IPS-18a (cell line): ENCODE data around the gene THG1L.

Source experiments
- H3K27ac ChIP-seq: one replicate; pipeline ENCODE4 v1.5.1; 2013; ENCODE audit warnings: low read length
- H3K27me3 ChIP-seq: one replicate; pipeline ENCODE4 v1.6.1; 2013; ENCODE audit warnings: mild to moderate bottlenecking, low read length; ENCODE audit not compliant: control insufficient read depth, insufficient read depth
- H3K36me3 ChIP-seq: one replicate; pipeline ENCODE4 v1.6.1; 2013; ENCODE audit warnings: low read depth, low read length; ENCODE audit not compliant: control insufficient read depth
- H3K4me1 ChIP-seq: one replicate; pipeline ENCODE4 v1.6.1; 2013; ENCODE audit warnings: low read depth, low read length; ENCODE audit not compliant: control insufficient read depth
- H3K4me3 ChIP-seq: one replicate; pipeline ENCODE4 v1.5.1; 2013; ENCODE audit warnings: low read length
- H3K9ac ChIP-seq: one replicate; pipeline ENCODE4 v1.6.1; 2013; ENCODE audit warnings: mild to moderate bottlenecking, low read length, moderate library complexity
- H3K9me3 ChIP-seq: one replicate; pipeline ENCODE4 v1.6.1; 2013; ENCODE audit warnings: low read depth, low read length; ENCODE audit not compliant: control insufficient read depth

Gene THG1L

DNA sequence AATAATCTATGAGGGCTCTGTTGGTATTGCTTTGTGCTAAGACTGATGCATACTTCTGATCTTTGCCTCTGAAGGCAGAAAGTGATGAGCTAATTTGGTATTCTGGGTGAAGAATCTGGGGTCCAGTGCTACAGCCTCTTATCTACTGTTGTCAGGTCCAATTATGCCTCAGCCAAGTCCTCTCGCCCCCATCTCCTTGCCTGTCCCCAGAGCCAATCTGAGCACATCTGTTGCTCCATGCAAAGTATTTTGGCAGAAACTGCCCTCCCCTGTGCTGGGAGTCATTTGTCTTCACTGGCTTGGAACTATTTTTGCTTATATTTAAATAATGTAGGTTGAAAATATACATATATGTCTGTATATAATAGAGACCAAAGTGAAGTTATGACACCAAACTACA lies 35.7 kb downstream of the THG1L start:
- Histone ChIP-seq H3K4me3 (no peak overlapping the region), H3K9me3 (no peaks in the 10 kb centered on the region), H3K36me3 (no peaks in the 10 kb centered on the region), H3K4me1 (no peaks in the 10 kb centered on the region), H3K27ac (no peak overlapping the region), H3K27me3 (no peaks in the 10 kb centered on the region), H3K9ac (no peak overlapping the region)

DNA sequence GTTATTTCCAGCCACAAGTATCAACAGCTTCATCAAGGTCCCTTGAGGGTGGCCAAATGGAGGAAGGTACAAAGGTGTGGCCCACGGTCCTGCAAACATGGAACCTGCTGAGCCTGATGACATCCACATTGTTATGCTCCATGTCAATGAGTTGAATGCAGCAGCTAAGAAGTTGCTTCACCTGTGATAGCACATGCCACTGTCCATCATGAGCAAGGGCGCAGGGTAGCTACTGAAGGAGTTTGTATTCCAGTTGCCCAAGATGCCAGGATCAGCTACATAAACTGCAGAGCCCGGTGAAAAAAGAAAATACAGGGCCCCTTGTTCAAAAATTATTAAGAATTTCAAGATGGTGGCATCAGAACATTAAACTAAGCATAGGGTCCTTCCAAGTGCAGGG lies 36.5 kb downstream of the THG1L start:
- Histone ChIP-seq H3K9ac (no peak overlapping the region), H3K9me3 (no peaks in the 10 kb centered on the region), H3K27ac (no peak overlapping the region), H3K4me1 (no peaks in the 10 kb centered on the region), H3K4me3 (no peak overlapping the region), H3K36me3 (no peaks in the 10 kb centered on the region), H3K27me3 (no peaks in the 10 kb centered on the region)

DNA sequence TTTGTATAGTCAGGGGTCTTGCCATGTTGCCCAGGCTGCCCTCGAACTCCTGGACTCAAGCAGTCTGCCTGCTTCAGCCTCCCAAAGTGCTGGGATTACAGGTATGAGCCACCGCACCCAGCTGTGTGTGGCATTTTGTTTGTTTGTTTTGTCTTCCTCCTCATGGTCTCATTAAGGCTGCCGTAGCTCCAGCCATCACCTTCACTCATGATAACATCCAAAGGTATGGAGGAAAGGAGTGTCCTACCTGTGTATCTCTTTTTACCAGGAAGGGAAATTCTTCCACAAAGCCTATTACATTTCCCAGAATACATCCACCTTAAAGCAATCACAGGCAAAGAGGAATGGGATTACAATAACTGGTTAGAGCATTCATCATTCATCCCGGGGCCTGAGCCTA lies 39.4 kb downstream of the THG1L start:
- H3K4me3 ChIP-seq: no peak overlapping the region
- H3K27ac ChIP-seq: no peak overlapping the region
- no peak overlapping the region for H3K9ac ChIP-seq
- no peaks in the 10 kb centered on the region for H3K4me1 ChIP-seq
- H3K36me3 ChIP-seq: no peaks in the 10 kb centered on the region
- H3K27me3 ChIP-seq: no peaks in the 10 kb centered on the region
- no peaks in the 10 kb centered on the region for H3K9me3 ChIP-seq

DNA sequence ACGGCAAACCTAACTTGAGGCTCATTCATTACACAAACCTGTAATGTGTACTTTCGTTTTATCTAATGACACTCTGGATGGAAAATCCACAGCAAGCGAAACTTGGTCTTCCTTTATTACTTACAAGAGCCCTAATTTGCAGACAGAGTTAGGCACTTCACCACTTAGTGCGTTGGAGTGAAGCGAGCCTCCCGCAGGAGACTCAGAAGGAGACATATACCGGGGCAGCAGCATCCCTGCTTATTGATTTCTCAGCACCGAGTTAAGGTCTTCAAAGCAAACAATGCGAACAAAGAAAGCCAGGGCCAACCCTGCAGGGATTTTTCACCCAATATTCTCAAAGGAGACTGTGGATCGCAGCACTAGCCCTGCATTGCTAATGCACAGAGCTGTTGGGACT lies 40.9 kb downstream of the THG1L start:
- no peaks in the 10 kb centered on the region for H3K27me3 ChIP-seq
- H3K27ac ChIP-seq: no peak overlapping the region
- no peaks in the 10 kb centered on the region for H3K4me1 ChIP-seq
- H3K36me3 ChIP-seq: no peaks in the 10 kb centered on the region
- no peak overlapping the region for H3K4me3 ChIP-seq
- no peak overlapping the region for H3K9ac ChIP-seq
- no peaks in the 10 kb centered on the region for H3K9me3 ChIP-seq

DNA sequence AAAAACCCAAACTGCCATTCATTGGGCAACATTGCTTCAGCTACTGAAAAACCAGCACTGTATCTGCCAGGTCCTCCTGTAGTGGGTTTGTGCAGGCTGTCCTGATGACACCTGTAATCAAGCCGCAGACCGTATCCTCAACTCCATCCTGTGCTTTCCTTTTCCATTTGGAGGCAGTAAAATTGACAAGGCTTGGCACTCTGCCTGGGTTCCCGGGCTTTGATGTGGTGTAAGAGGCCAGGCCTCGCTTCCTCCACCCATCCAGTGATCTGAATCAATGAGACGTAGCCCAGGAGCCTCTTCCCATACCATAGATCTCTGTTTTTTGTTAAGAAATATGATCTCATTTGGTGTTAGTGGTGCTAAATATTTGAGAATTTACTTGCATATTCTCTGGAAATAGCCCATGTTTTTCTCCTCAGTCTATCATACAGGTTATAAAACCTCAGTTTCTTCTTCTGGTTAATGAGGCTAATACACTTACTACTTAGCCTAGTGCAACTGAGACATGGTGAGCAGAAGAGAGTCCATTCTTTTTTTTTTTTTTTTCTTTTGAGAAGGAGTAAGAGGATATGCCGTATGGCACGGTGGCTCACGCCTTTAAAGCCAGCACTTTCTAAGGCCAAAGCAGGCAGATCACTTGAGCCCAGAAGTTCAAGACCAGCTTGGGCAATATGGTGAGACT lies 47.0 kb downstream of the THG1L start:
- H3K4me1 ChIP-seq: no peaks in the 10 kb centered on the region
- H3K9ac ChIP-seq: no peak overlapping the region
- no peak overlapping the region for H3K4me3 ChIP-seq
- no peaks in the 10 kb centered on the region for H3K9me3 ChIP-seq
- no peaks in the 10 kb centered on the region for H3K36me3 ChIP-seq
- no peak overlapping the region for H3K27ac ChIP-seq
- H3K27me3 ChIP-seq: no peaks in the 10 kb centered on the region

DNA sequence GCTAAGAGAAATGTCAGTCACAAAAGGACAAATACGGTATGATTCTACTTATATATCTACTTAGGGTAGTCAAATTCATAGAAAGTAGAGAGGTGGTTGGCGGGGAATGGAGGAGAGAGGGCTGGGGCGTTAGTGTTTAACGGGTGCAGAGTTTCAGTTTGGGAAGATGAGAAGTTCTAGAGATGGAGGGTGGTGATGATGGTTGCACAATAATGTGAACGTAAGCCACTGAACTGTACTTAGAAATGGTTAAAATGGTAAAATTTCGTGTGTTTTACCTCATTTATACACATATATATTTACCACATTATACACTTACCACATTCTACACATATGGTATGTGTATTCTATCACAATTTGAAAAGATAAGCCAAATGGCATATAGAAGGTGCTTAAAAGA lies 48.0 kb downstream of the THG1L start:
- Histone ChIP-seq H3K4me3 (no peak overlapping the region), H3K27ac (no peak overlapping the region), H3K9ac (no peak overlapping the region), H3K27me3 (no peaks in the 10 kb centered on the region), H3K4me1 (no peaks in the 10 kb centered on the region), H3K36me3 (no peaks in the 10 kb centered on the region), H3K9me3 (no peaks in the 10 kb centered on the region)

DNA sequence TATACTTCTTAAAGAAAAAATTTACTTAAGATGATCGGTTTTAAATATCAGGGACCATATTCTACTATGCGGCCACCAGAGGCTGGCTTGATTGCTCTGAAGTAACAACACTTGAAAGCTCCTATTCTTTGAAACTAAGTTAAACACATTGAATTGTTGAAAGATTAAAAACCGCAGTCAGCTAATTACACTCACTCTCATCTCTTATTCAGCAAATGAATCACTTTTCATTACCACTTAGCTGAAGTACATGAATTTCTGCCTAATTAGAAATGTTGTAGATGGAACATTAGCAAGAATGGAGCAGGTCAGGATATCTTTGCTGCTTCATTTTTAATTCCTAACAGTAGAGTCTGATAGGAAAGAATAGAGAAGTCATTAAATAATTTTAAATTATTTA lies 54.6 kb downstream of the THG1L start:
- H3K9ac ChIP-seq: no peak overlapping the region
- no peak overlapping the region for H3K4me3 ChIP-seq
- H3K36me3 ChIP-seq: peaks cover 35% of the 10 kb centered on the region
- H3K9me3 ChIP-seq: no peaks in the 10 kb centered on the region
- no peak overlapping the region for H3K27ac ChIP-seq
- no peaks in the 10 kb centered on the region for H3K4me1 ChIP-seq
- no peaks in the 10 kb centered on the region for H3K27me3 ChIP-seq
